SU-DHL-6 (cell line): ENCODE results near the gene TDP1.

Experiments used
- CTCF ChIP-seq: fragments of 200-600 bp; sonication (generic); IDR thresholded peaks from one replicate; pipeline ENCODE4 v1.5.1; 2017; ENCODE audit warnings: antibody characterized with exemption, mild to moderate bottlenecking, low read length, moderate library complexity; ENCODE audit not compliant: insufficient read depth, poor library complexity, severe bottlenecking
- EZH2phosphoT487 ChIP-seq: fragments of 200-600 bp; sonication (generic), shearing (Covaris generic); conservative IDR thresholded peaks from 2 replicates; pipeline ENCODE4 v1.6.1; 2018; ENCODE audit warnings: mild to moderate bottlenecking, antibody characterized with exemption, low read length, moderate library complexity, mixed read lengths

GRCh38 chr14:90027842-90028241, 72.1 kb downstream of the TDP1 start:
- TF ChIP-seq CTCF = no peak
- TF ChIP-seq EZH2phosphoT487 = no peak
